ENCODE data around the gene AKR1B1. TPM values are rescaled to one million over a fixed set of nuclear protein-coding genes. Genes with fewer than 3 reads are reported as not detected.

Gene AKR1B1
- total RNA-seq: 59.9 and 66.2 TPM in 2 replicates

GRCh38 chr7:134458806-134459698, at the start of gene AKR1B1:
TSS of gene AKR1B1 (minus strand) at chr7:134459100. CDS start at chr7:134459062, 38 bp downstream.

Other genes starting within 250 kb of the AKR1B1 start
- 6.8 and 24.2 TPM in 2 replicates for gene SLC35B4, start 142.2 kb downstream of the AKR1B1 start, total RNA-seq
- gene AKR1B10, start 68.5 kb upstream of the AKR1B1 start, total RNA-seq: not detected in 2 replicates
- not detected in 2 replicates for gene AKR1B15, start 90.0 kb upstream of the AKR1B1 start, total RNA-seq
- 15.2 and 20.1 TPM in 2 replicates for gene BPGM, start 187.8 kb upstream of the AKR1B1 start, total RNA-seq